CD4-positive, alpha-beta T cell treated with Interleukin-10 for 1 hour (primary cell): ENCODE results near the gene UBE2Z.
A peak's percentile ranks its signal among the peaks of the same experiment; 100 is the strongest.
"Not testable (repeated sequence)": the region's sequence is repeated elsewhere in the genome, so short reads cannot be mapped to it uniquely, and the experiment has no call there.

Source experiments
- DNase-seq: peaks from one replicate; pipeline ENCODE4 v3.0.0-alpha.2; 2020

Gene UBE2Z

GRCh38 chr17:48905987-48906515 is 2.2 kb upstream of the UBE2Z start:
- no peak for DNase-seq

GRCh38 chr17:48907713-48908046 is 527 bp upstream of the UBE2Z start:
- no peak for DNase-seq

GRCh38 chr17:48908853-48909394 is 717 bp downstream of the UBE2Z start:
- DNase-seq = peak; percentile 92

- no peak for DNase-seq
Observed at GRCh38 chr17:48909783-48910182, 1.6 kb downstream of the UBE2Z start.

- no peak for DNase-seq
Observed at GRCh38 chr17:48910370-48910769, 2.2 kb downstream of the UBE2Z start.

- DNase-seq = no peak
Observed at GRCh38 chr17:48912476-48912875, 4.3 kb downstream of the UBE2Z start.

GRCh38 chr17:48915459-48916282 is 7.5 kb downstream of the UBE2Z start:
- peak; percentile 57 for DNase-seq

- no peak for DNase-seq
Observed at GRCh38 chr17:48925251-48925990, 17.2 kb downstream of the UBE2Z start.

- no peak for DNase-seq
Observed at GRCh38 chr17:48925991-48926342, 17.8 kb downstream of the UBE2Z start.

GRCh38 chr17:48927978-48928745 is 20.0 kb downstream of the UBE2Z start:
- no peak for DNase-seq

- no peak for DNase-seq
Observed at GRCh38 chr17:48928876-48929811, 20.9 kb downstream of the UBE2Z start.

- no peak for DNase-seq
Observed at GRCh38 chr17:48929812-48930165, 21.6 kb downstream of the UBE2Z start.

- DNase-seq = no peak
Observed at GRCh38 chr17:48930435-48930873, 22.2 kb downstream of the UBE2Z start.

GRCh38 chr17:48933035-48933434 is 24.8 kb downstream of the UBE2Z start:
- DNase-seq = no peak

GRCh38 chr17:48944515-48945260 is 36.5 kb downstream of the UBE2Z start, which contains the start of gene SNF8:
Gene SNF8 (minus strand): TSS chr17:48944842. CDS start chr17:48944734, 108 bp downstream.
- DNase-seq = peak; percentile 91

GRCh38 chr17:48945261-48945651 is 37.0 kb downstream of the UBE2Z start:
- not testable (repeated sequence) for DNase-seq

GRCh38 chr17:48951572-48951971 is 43.4 kb downstream of the UBE2Z start:
- DNase-seq = no peak

- DNase-seq = no peak
Observed at GRCh38 chr17:48952904-48953303, 44.7 kb downstream of the UBE2Z start.

GRCh38 chr17:48954300-48954755 is 46.1 kb downstream of the UBE2Z start:
- DNase-seq = no peak

- no peak for DNase-seq
Observed at GRCh38 chr17:48960834-48961515, 52.8 kb downstream of the UBE2Z start.
